DND-41 (cell line): ENCODE measurements around the gene FABP7.

Source experiments
- EZH2 ChIP-seq: IDR thresholded peaks from 3 replicates; pipeline ENCODE4 v1.6.1; 2012; ENCODE audit warnings: borderline replicate concordance, low read depth, mild to moderate bottlenecking, moderate library complexity, low read length, inconsistent platforms; ENCODE audit not compliant: severe bottlenecking
- TF ChIP-seq, protein P1 (sequence below): IDR thresholded peaks from 2 replicates; pipeline ENCODE4 v1.5.1; 2012; ENCODE audit warnings: borderline replicate concordance, low read length, moderate library complexity, mild to moderate bottlenecking; ENCODE audit not compliant: poor library complexity, severe bottlenecking; ENCODE audit errors: extremely low read depth

DNA sequence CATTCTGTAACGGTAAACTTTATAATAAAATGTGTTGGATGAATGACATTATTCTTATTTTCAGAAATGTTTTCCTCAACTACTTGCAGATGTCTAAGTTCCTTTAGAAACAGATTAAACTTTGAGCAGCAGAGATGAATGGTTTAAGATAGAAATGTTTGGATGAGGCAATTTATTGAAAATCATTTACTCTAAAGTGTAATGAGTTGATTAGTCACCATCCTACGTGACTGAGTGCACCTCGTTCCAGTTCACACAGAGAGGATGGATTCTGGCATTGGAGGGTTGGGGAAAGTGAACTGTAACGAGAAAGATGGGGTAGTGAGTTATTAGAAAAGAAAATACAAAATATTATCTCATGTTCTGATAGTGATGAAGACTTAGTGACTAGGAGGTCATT, 38.2 kb downstream of the FABP7 start:
- TF ChIP-seq, protein P1, sequence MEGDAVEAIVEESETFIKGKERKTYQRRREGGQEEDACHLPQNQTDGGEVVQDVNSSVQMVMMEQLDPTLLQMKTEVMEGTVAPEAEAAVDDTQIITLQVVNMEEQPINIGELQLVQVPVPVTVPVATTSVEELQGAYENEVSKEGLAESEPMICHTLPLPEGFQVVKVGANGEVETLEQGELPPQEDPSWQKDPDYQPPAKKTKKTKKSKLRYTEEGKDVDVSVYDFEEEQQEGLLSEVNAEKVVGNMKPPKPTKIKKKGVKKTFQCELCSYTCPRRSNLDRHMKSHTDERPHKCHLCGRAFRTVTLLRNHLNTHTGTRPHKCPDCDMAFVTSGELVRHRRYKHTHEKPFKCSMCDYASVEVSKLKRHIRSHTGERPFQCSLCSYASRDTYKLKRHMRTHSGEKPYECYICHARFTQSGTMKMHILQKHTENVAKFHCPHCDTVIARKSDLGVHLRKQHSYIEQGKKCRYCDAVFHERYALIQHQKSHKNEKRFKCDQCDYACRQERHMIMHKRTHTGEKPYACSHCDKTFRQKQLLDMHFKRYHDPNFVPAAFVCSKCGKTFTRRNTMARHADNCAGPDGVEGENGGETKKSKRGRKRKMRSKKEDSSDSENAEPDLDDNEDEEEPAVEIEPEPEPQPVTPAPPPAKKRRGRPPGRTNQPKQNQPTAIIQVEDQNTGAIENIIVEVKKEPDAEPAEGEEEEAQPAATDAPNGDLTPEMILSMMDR: no peak
- no peak for TF ChIP-seq EZH2
